CD4-positive, alpha-beta T cell (primary cell): ENCODE data around the gene GNG2. TPM values are rescaled to one million over a fixed set of nuclear protein-coding genes. Genes with fewer than 3 reads are reported as not detected.

ENCODE experiments used
- ATAC-seq: fragments of 200-7000 bp; cut with Tn5 transposase; one replicate; pipeline ENCODE4 v1.10.0; 2022; ENCODE audit warnings: mild to moderate bottlenecking; ENCODE audit not compliant: poor library complexity
- CTCF ChIA-PET: fragments of 350-600 bp; sonication (Branson Sonifier 250); formaldehyde crosslinking; loops from one replicate; lab custom pipeline; 2021; ENCODE audit warnings: antibody characterized with exemption, inconsistent platforms; lab: Charles Lee
- POLR2A ChIA-PET: fragments of 350-600 bp; sonication (Branson Sonifier 250); formaldehyde crosslinking; loops from one replicate; lab custom pipeline; 2021; ENCODE audit warnings: antibody characterized with exemption, inconsistent platforms; lab: Charles Lee
- DNase-seq, 14 experiments: peaks; one replicate each; pipeline ENCODE4 v3.0.0-alpha.2; 2013 to 2020; ENCODE audit warnings: mixed read lengths in 2 of 14
- H3K27ac ChIP-seq, 2 donors: one replicate each; pipeline versions ENCODE4 v1.5.1 to v1.7.0; 2013; ENCODE audit warnings: low read length in 2 of 2, low read depth in 1 of 2, mild to moderate bottlenecking in 1 of 2
- H3K27me3 ChIP-seq, 2 experiments: 1 replicate in 1 of 2; 2 replicates in 1 of 2; pipeline versions ENCODE4 v1.6.1 to v1.7.0; 2013; ENCODE audit warnings: low read length in 2 of 2, control low read depth in 1 of 2, mild to moderate bottlenecking in 1 of 2, moderate library complexity in 1 of 2; ENCODE audit not compliant: insufficient read depth in 2 of 2, control insufficient read depth in 1 of 2
- H3K36me3 ChIP-seq: one replicate; pipeline ENCODE4 v1.6.1; 2013; ENCODE audit warnings: low read length, control low read depth; ENCODE audit not compliant: insufficient read depth
- H3K4me1 ChIP-seq: one replicate; pipeline ENCODE4 v1.6.1; 2013; ENCODE audit warnings: low read length, control low read depth; ENCODE audit not compliant: insufficient read depth
- H3K4me3 ChIP-seq: one replicate; pipeline ENCODE4 v1.5.1; 2013; ENCODE audit warnings: mild to moderate bottlenecking, low read length, moderate library complexity
- H3K9me3 ChIP-seq, 2 experiments: 1 replicate in 1 of 2; 2 replicates in 1 of 2; pipeline versions ENCODE4 v1.6.1 to v1.7.0; 2013; ENCODE audit warnings: low read length in 2 of 2, mild to moderate bottlenecking in 2 of 2, control low read depth in 1 of 2, moderate library complexity in 1 of 2; ENCODE audit not compliant: control insufficient read depth in 1 of 2, insufficient read depth in 1 of 2
- H3K27ac Mint-ChIP-seq: one replicate; pipeline ENCODE4 v1.8.0; 2020; ENCODE audit warnings: mixed read lengths
- H3K27me3 Mint-ChIP-seq: one replicate; pipeline ENCODE4 v1.8.0; 2021; ENCODE audit warnings: mixed read lengths
- H3K36me3 Mint-ChIP-seq: one replicate; pipeline ENCODE4 v1.8.0; 2021; ENCODE audit warnings: low read depth, mixed read lengths
- H3K4me1 Mint-ChIP-seq: one replicate; pipeline ENCODE4 v1.8.0; 2021; ENCODE audit warnings: low read depth, mixed read lengths
- H3K4me3 Mint-ChIP-seq: one replicate; pipeline ENCODE4 v1.8.0; 2020; ENCODE audit warnings: mild to moderate bottlenecking, mixed read lengths
- H3K9me3 Mint-ChIP-seq: one replicate; pipeline ENCODE4 v1.8.0; 2020; ENCODE audit warnings: mixed read lengths
- intact Hi-C, 2 experiments: fragments of 100-400 bp; cut with DNase I in 1 of 2; cut with micrococcal nuclease in 1 of 2; formaldehyde crosslinking; loops; one replicate each; pipeline versions ENCODE4 v1.15.1 to v1.9.0; 2023 to 2025; cut with DNase I, micrococcal nuclease
- total RNA-seq, 174 experiments: library from RNA in 2 of 174; stranded (reverse) in 2 of 174; gene quantifications; one replicate each; pipeline ENCODE4 v1.2.3 and lab custom pipeline; 2021 to 2026
- TF ChIP-seq, protein P1 (sequence below): fragments of 200-600 bp; IDR thresholded peaks from one replicate; pipeline ENCODE4 v1.8.0; 2022; ENCODE audit warnings: antibody characterized with exemption, mild to moderate bottlenecking

GNG2 gene
- total RNA-seq, 2 experiments from 2014 or later: 138 to 139 TPM

DNA sequence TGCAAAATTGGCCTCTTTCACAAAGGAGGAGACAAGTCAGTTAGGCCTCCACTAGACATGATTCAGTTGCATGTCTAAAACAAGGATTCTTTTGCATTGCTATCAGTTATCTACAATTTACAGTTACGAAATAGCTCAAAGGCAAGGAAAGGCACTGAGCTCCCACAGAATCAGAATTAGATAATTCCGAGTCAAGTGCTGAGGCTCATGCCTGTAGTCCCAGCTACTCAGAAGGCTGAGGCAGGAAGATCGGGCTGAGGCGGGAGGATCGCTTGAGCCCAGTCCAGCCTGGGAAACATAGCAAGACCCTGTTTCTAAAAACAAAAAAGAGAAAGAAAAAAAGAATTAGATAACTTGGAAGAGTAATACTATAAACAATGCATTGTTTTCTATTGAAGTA lies 116.7 kb downstream of the GNG2 start:
- no peak overlapping the region for H3K27ac Mint-ChIP-seq
- no peak overlapping the region for H3K4me3 ChIP-seq
- H3K9me3 Mint-ChIP-seq: no peaks in the 10 kb centered on the region

DNA sequence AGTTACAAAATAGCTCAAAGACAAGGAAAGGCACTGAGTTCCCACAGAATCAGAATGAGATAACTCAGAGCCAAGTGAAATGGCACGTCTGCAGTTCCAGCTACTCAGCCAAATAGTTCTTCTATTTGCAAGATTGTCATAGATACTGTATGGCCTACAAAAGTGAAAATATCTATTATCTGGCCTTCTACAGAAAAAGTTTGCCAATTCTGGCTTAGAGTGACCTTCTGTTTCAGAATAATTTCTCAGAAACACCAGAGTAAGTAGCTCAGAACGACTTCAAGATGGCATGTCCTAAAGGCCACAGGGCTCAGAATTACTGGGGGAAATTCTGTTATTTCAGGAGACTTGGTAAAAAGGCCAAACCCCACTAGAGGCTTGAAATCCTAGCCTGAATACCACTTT lies 118.3 kb downstream of the GNG2 start:
- Mint-ChIP-seq H3K27me3 (no peaks in the 10 kb centered on the region), H3K4me1 (peaks cover 7% of the 10 kb centered on the region), H3K27ac (no peak overlapping the region), H3K36me3 (no peaks in the 10 kb centered on the region), H3K9me3 (no peaks in the 10 kb centered on the region), H3K4me3 (no peak overlapping the region)
- TF ChIP-seq, protein P1, sequence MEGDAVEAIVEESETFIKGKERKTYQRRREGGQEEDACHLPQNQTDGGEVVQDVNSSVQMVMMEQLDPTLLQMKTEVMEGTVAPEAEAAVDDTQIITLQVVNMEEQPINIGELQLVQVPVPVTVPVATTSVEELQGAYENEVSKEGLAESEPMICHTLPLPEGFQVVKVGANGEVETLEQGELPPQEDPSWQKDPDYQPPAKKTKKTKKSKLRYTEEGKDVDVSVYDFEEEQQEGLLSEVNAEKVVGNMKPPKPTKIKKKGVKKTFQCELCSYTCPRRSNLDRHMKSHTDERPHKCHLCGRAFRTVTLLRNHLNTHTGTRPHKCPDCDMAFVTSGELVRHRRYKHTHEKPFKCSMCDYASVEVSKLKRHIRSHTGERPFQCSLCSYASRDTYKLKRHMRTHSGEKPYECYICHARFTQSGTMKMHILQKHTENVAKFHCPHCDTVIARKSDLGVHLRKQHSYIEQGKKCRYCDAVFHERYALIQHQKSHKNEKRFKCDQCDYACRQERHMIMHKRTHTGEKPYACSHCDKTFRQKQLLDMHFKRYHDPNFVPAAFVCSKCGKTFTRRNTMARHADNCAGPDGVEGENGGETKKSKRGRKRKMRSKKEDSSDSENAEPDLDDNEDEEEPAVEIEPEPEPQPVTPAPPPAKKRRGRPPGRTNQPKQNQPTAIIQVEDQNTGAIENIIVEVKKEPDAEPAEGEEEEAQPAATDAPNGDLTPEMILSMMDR: no peak
- Histone ChIP-seq H3K27ac (no peak overlapping the region), H3K4me1 (peaks cover 8% of the 10 kb centered on the region), H3K27me3 (no peaks in the 10 kb centered on the region), H3K4me3 (no peak overlapping the region), H3K36me3 (no peaks in the 10 kb centered on the region), H3K9me3 (no peaks in the 10 kb centered on the region)
- DNase-seq (no peak), ATAC-seq (no peak)
- intact Hi-C loops: loop anchor here (1.0 to 5.0 kb wide), 5 partner anchors 126 to 696 kb away; no protein-coding TSS in a partner anchor
- ChIA-PET CTCF (interaction anchor here (0.6 to 2.1 kb wide), 23 partner anchors 9 to 1754 kb away, joined by 3 to 15 read pairs (median 4); partner anchors contain the start of gene GNG2), POLR2A (interaction anchor here (1.1 to 2.7 kb wide), 3 partner anchors 73 to 132 kb away, joined by 3 to 16 read pairs (median 12); partner anchors contain the start of gene GNG2)

More for the DNA sequence above, 116.7 kb downstream of the GNG2 start:
- no peaks in the 10 kb centered on the region for H3K27me3 Mint-ChIP-seq
- TF ChIP-seq, protein P1: no peak
- H3K27ac ChIP-seq: no peak overlapping the region
- ChIA-PET CTCF (interaction anchor here (2.1 kb wide), 1 partner anchor 9 kb away, joined by 15 read pairs; no protein-coding TSS in a partner anchor), POLR2A (no interaction called here)
- no peak for ATAC-seq
- H3K4me1 ChIP-seq: peaks cover 8% of the 10 kb centered on the region
- intact Hi-C loops: loop anchor here in 1 of 2 experiments (5.0 kb wide), 1 partner anchor 125 kb away; no protein-coding TSS in a partner anchor
- H3K36me3 Mint-ChIP-seq: no peaks in the 10 kb centered on the region
- H3K36me3 ChIP-seq: no peaks in the 10 kb centered on the region
- H3K9me3 ChIP-seq: no peaks in the 10 kb centered on the region
- no peak for DNase-seq
- H3K27me3 ChIP-seq: no peaks in the 10 kb centered on the region
- peaks cover 7% of the 10 kb centered on the region for H3K4me1 Mint-ChIP-seq
- no peak overlapping the region for H3K4me3 Mint-ChIP-seq

DNA sequence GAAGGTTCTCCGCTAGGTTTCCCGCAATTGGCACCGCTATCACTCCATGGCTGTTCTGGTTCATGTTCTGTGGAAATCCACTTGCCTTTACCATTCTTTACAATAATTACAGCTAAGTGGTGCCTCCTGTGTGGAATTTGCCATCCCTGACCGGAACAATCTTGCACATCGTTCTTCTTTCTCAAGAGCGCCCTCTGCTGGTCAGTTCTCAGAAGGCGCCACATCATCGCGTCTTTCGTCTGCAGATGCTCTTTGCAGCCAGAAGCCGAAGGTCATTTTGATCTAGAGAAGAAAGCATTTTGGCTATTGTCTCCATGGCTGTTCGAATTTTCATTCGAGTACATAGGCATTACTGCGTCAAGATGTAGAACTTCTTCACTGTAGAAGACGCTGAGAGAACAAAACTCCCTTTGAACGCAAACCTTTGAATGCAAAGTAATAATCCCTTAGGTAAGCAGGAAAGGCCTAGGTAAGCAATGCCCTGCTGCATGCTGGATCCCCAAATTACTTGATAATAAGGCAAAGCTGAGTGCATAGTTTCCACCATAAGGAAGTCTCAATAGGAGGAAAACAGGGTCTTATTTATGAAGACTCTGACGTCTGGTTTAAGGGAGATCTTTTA lies 118.8 kb downstream of the GNG2 start:
- H3K4me3 Mint-ChIP-seq: no peak overlapping the region
- H3K4me1 Mint-ChIP-seq: peaks cover 7% of the 10 kb centered on the region
- DNase-seq: peak; percentile 66 to 90 (median 80)
- no peaks in the 10 kb centered on the region for H3K9me3 Mint-ChIP-seq
- H3K27ac Mint-ChIP-seq: no peak overlapping the region
- Histone ChIP-seq H3K4me3 (no peak overlapping the region), H3K4me1 (peaks cover 8% of the 10 kb centered on the region), H3K36me3 (no peaks in the 10 kb centered on the region), H3K27ac (no peak overlapping the region), H3K27me3 (no peaks in the 10 kb centered on the region), H3K9me3 (no peaks in the 10 kb centered on the region)
- H3K36me3 Mint-ChIP-seq: no peaks in the 10 kb centered on the region
- intact Hi-C loops: loop anchor here (1.0 to 5.0 kb wide), 5 partner anchors 127 to 696 kb away; no protein-coding TSS in a partner anchor
- H3K27me3 Mint-ChIP-seq: no peaks in the 10 kb centered on the region
- peak; percentile 91 for ATAC-seq
- TF ChIP-seq, protein P1: peak; percentile 98
- ChIA-PET POLR2A (interaction anchor here (1.1 to 2.7 kb wide), 3 partner anchors 74 to 132 kb away, joined by 3 to 16 read pairs (median 12); partner anchors contain the start of gene GNG2), CTCF (interaction anchor here (0.6 to 2.1 kb wide), 21 partner anchors 9 to 326 kb away, joined by 3 to 15 read pairs (median 5); partner anchors contain the start of gene GNG2)
